ENCODE data around the gene POU2AF1. TPM values are rescaled to one million over a fixed set of nuclear protein-coding genes. Genes with fewer than 3 reads are reported as not detected.

The POU2AF1 gene
- total and polyA plus RNA-seq, 2 of the 13 experiments (the other 11 are each of a cell fraction or from before 2014, with no cell fraction given): 1.9 to 3.6 TPM

DNA sequence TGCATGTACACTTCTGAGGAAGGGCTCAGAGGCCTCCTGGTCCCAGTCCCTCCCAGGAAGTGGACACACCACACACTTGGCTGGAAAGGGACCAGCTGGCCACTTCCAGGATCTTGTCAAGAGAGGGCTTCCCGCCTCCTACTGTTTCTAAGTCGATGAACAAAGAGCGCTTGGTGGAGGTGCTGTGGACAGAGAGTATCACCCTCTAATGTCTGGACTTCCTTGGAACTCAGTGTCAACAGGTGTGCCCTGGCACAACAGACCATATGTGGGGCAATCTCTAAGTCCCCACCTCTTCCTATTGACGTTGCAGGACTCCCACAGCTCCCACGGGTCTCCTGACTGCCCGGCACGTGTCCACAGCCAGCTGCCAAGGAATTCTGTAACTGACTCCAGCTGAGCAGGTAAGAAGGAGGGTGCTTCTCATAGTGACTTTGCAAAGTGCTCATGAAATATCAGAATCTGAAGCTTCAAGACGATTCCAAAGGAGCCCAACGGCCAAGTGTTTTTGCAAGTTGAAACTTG is 16.1 kb downstream of the POU2AF1 start (continued):
- TF ChIP-seq ZNF687 (CRISPR knock-in tag; IDR thresholded peaks at IDR 0.05) (peak; percentile 71), ZSCAN22 (CRISPR knock-in tag; IDR thresholded peaks at IDR 0.05) (no peak), SALL1 (CRISPR knock-in tag; IDR thresholded peaks at IDR 0.05) (0 out of 2 replicates have a peak, but pooled peaks have one; percentile 16), ZBTB7B (CRISPR knock-in tag; IDR thresholded peaks at IDR 0.05) (0 out of 2 replicates have a peak, but pooled peaks have one; percentile 27), ZNF501 (CRISPR knock-in tag; IDR thresholded peaks at IDR 0.05) (0 out of 2 replicates have a peak, but pooled peaks have one; percentile 47), ZBTB4 (CRISPR knock-in tag; IDR thresholded peaks at IDR 0.05; ENCODE audit: borderline replicate concordance) (peak; percentile 73; the same call in 1 of the 2 replicates), ZNF362 (CRISPR knock-in tag; IDR thresholded peaks at IDR 0.05; ENCODE audit: borderline replicate concordance) (peak; percentile 31; the same call in 1 of the 2 replicates), ZNF510 (CRISPR knock-in tag; IDR thresholded peaks at IDR 0.05; ENCODE audit: low read depth) (no peak), GATAD2A (CRISPR knock-in tag; IDR thresholded peaks at IDR 0.05) (peak; percentile 43; the same call in 1 of the 2 replicates), ZNF891 (CRISPR knock-in tag; IDR thresholded peaks at IDR 0.05) (0 out of 2 replicates have a peak, but pooled peaks have one; percentile 20), ERF (CRISPR knock-in tag; IDR thresholded peaks at IDR 0.05) (peak; percentile 36; the same call in 1 of the 2 replicates), SNAPC2 (CRISPR knock-in tag; IDR thresholded peaks at IDR 0.05) (no peak), PITX1 (CRISPR knock-in tag; IDR thresholded peaks at IDR 0.05) (0 out of 2 replicates have a peak, but pooled peaks have one; percentile 19)
